Adrenal gland (tissue), 12 donors: ENCODE results near the gene NRSN2. TPM values are rescaled to one million over a fixed set of nuclear protein-coding genes. Genes with fewer than 3 reads are reported as not detected.

ENCODE experiments used
- DNase-seq, 7 donors: peaks; one replicate each; pipeline ENCODE4 v3.0.0-alpha.2; 2019 to 2020
- H3K27ac ChIP-seq, 5 donors: fragments of 200-600 bp; sonication (generic) in 4 of 5; 1 replicate in 3 of 5; 2 replicates in 2 of 5; pipeline versions ENCODE4 v1.5.1 to v1.8.0; 2016 to 2020; ENCODE audit warnings: mild to moderate bottlenecking in 1 of 5
- H3K27me3 ChIP-seq: fragments of 200-600 bp; 2 replicates; pipeline ENCODE4 v1.8.0; 2021
- H3K36me3 ChIP-seq, 2 donors: fragments of 200-600 bp; replicated peaks in 1 of 2; 1 replicate in 1 of 2; 2 replicates in 1 of 2; pipeline versions ENCODE4 v1.5.1 to v1.8.0; 2018 to 2022
- H3K4me1 ChIP-seq, 2 donors: fragments of 200-600 bp; replicated peaks in 1 of 2; 1 replicate in 1 of 2; 2 replicates in 1 of 2; pipeline versions ENCODE4 v1.5.1 to v1.8.0; 2018 to 2021
- H3K4me3 ChIP-seq, 4 donors: fragments of 200-600 bp; sonication (generic) in 3 of 4; one replicate each; pipeline ENCODE4 v1.5.1; 2016 to 2018
- H3K9me3 ChIP-seq, 3 donors: fragments of 200-600 bp; sonication (generic) in 1 of 3; replicated peaks in 1 of 3; 1 replicate in 2 of 3; 2 replicates in 1 of 3; pipeline versions ENCODE4 v1.5.1 to v1.8.0; 2016 to 2021
- POLR2A ChIP-seq, 2 donors: fragments of 450-650 bp; IDR thresholded peaks; one replicate each; pipeline ENCODE4 v1.6.1; 2017; ENCODE audit warnings: antibody characterized with exemption in 2 of 2, mild to moderate bottlenecking in 2 of 2, moderate library complexity in 1 of 2
- WGBS, 4 donors: extraction: QIAGEN DNeasy Blood & Tissue Kit in 2 of 4; methylation state at CpG; one replicate each; pipeline versions ENCODE4 v1.1.5 to v1.1.7; 2013 to 2017; 5-methylcytosine and 5-hydroxymethylcytosine counted together
- intact Hi-C, 2 donors: fragments of 100-400 bp; cut with DNase I; formaldehyde crosslinking; loops; one replicate each; pipeline versions ENCODE4 v1.14.1 to v1.15.0; 2022 to 2023
- polyA plus RNA-seq, 3 donors: library from polyadenylated mRNA; stranded (reverse); fragments of 200-250 nt in 2 of 3; fragments of 350-450 nt in 1 of 3; fragmentation: Illumina TruSeq in 1 of 3; extraction: RNeasy Lipid Tissue Mini Kit (QIAGEN cat#74804) in 1 of 3; gene quantifications; one replicate each; pipeline ENCODE4 v1.2.3, GENCODE V29; 2013 to 2014
- total RNA-seq, 9 donors: library from RNA; depleted of rRNA in 4 of 9; stranded (reverse); fragments of >200 nt in 4 of 9; fragments of 120-200 nt in 1 of 9; fragmentation: NEBNext Ultra II Directional in 1 of 9; extraction: Animal tissue kit (Norgen Biotek cat#: 25700) in 1 of 9; gene quantifications; one replicate each; pipeline versions ENCODE4 v1.1.0 to v1.2.4, GENCODE V29; 2013 to 2023
- TF ChIP-seq, protein P1 (sequence below), 6 experiments: fragments of 450-650 bp in 4 of 6; fragments of 200-600 bp in 2 of 6; sonication (generic) in 1 of 6; IDR thresholded peaks; 1 replicate in 5 of 6; 2 replicates in 1 of 6; pipeline versions ENCODE4 v1.5.1 to v1.8.0; 2016 to 2021; ENCODE audit warnings: antibody characterized with exemption in 6 of 6, mild to moderate bottlenecking in 2 of 6, moderate library complexity in 1 of 6
- donor health status: healthy with polysubstance abuse.
- donor health status: Bipolar disorder and iron deficiency.
- donor health status: DM: yes; HTN: yes; CAD: no.
- donor health status: DM: no; HTN: no; CAD: no.
- donor health status: DM: no; HTN: no; CAD: no.
- donor health status: DM: yes; HTN: yes; CAD: no.

Gene NRSN2
- total and polyA plus RNA-seq, 12 donors = 33.7 to 263 (median 82.1) TPM

DNA sequence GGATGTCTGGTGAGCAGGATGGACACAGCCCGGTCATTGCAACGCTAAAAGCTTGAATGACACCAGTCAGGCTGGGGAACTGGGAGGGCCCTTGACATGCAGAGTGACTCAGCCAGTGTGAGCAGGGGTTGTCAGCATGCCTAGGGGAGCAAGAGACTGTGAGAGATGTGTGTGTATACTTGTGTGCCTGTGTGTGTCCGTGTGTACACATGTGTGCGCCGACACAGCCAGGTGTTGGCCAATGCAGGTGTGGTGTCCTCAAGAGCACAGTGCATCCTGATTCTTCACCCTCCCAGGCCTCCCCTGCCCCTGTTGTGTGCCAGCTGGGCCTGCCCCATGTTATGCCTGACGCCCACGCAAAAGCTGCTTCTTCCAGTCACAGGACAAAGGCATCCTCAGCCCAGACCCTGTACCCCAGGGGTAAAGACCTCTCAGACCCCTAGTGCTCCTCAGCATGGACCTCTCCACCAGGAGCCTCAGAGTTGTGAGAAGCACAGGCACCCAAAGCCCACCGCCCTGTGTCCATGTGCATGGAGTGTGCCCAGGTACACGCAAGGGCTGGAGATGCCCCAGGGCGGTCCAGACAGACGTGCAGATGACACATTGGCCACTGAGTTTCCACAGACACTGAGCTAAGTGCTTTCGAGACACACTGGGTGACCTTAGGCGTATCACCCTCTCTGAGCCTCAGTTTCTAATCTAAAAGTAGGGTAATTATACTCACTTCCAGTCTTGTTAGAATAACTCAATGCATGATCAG is 16.6 kb downstream of the NRSN2 start:
- Histone ChIP-seq H3K27me3 (no peaks in the 10 kb centered on the region), H3K27ac (no peak overlapping the region), H3K9me3 (no peaks in the 10 kb centered on the region), H3K4me3 (no peak overlapping the region), H3K36me3 (no peaks in the 10 kb centered on the region), H3K4me1 (peaks cover 0 to 6% of the 10 kb centered on the region in 2 donors)
- peak in 1 of 7 donors; percentile 20 for DNase-seq
- 77 to 90% (median 86%) methylated on average over 8 to 13 of the region's 13 CpGs for WGBS, 4 donors
- TF ChIP-seq POLR2A (IDR thresholded peaks at IDR 0.05) = no peak
- TF ChIP-seq, protein P1, sequence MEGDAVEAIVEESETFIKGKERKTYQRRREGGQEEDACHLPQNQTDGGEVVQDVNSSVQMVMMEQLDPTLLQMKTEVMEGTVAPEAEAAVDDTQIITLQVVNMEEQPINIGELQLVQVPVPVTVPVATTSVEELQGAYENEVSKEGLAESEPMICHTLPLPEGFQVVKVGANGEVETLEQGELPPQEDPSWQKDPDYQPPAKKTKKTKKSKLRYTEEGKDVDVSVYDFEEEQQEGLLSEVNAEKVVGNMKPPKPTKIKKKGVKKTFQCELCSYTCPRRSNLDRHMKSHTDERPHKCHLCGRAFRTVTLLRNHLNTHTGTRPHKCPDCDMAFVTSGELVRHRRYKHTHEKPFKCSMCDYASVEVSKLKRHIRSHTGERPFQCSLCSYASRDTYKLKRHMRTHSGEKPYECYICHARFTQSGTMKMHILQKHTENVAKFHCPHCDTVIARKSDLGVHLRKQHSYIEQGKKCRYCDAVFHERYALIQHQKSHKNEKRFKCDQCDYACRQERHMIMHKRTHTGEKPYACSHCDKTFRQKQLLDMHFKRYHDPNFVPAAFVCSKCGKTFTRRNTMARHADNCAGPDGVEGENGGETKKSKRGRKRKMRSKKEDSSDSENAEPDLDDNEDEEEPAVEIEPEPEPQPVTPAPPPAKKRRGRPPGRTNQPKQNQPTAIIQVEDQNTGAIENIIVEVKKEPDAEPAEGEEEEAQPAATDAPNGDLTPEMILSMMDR (IDR thresholded peaks at IDR 0.05) = no peak
- intact Hi-C loops = loop anchor here (5.0 kb wide), 2 partner anchors 69 to 104 kb away; no protein-coding TSS in a partner anchor

DNA sequence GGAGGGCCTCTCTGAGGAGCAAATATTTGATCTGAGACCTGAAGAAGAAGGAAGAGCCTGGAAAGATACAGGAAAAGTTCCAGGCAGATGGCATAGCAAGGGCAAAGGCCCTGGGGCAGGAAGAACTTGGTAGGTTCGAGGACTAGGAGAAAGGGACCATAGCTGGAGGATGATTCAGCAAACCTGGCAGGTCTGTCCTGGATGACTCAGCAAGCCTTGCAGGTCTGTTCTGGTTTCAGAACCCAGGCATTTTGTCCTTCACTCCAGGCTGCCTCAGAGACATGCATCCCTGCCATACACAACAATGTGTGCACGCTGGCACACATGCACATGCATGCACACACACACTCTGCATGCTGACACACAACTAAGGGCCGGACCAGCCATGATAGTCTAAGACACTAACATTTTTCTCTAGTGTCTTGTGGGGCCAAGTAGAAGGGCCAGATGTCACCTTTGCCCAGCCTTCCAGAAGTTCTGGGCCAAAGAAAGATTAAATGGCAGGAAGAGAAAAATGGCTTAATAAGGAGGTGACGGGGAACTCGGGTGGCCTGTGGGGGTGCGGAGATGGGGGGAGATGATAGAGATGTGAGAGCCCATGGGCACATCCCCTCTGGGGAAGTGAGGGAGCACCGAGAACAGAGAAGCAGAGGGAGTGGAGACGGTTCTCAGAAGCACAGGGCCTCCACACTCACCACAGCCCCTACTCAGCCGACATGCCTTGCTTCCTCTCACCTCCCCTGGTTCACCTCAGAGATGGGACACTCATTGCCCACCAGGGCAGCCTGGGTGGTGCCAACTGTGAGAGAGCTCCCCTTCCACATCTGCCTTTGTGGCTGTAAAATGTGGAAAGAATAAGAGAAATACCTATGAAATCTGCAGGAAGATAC is 18.2 kb downstream of the NRSN2 start:
- Histone ChIP-seq H3K36me3 (no peaks in the 10 kb centered on the region), H3K27me3 (no peaks in the 10 kb centered on the region), H3K4me1 (peaks cover 0 to 6% of the 10 kb centered on the region in 2 donors), H3K9me3 (no peaks in the 10 kb centered on the region), H3K27ac (peak overlapping the region in 1 of 5 donors; percentile 4), H3K4me3 (no peak overlapping the region)
- WGBS, 4 donors = 67 to 76% (median 74%) methylated on average over 9 of the region's 9 CpGs
- intact Hi-C loops = loop anchor here (5.0 kb wide), 2 partner anchors 67 to 102 kb away; no protein-coding TSS in a partner anchor
- DNase-seq = peak in 6 of 7 donors; percentile 57 to 73 (median 70)
- TF ChIP-seq, protein P1 (IDR thresholded peaks at IDR 0.05) = no peak
- no peak for TF ChIP-seq POLR2A (IDR thresholded peaks at IDR 0.05)

DNA sequence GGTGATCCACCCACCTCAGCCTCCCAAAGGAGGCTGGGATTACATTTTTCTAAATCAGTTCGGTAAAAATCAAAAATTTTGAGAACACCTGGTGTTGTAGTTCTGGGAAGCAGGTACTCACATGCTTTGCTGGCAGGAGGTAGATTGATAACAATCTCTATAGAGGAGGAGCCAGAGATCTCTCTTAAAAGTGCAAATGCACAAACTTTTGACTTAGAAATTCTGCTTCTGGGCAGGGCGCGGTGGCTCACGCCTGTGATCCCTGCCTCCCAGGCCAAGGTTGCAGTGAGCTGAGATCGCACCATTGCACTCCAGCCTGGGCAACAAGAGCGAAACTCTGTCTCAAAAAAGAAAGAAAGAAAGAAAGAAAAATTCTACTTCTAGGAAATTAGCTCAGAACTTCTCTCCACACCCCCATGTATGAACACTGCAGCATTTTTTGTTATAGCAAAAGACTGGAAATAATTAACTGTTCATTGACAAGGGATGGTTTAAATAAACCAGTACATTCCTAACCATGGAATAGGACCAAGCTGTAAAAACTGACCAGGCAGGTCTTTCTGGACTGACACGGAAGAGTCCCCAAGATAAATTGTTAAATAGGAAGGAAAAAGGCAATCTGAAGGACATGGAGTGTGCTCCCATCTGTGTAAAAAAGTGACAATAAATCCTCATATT is 19.3 kb downstream of the NRSN2 start:
- no peak overlapping the region for H3K4me3 ChIP-seq
- no peaks in the 10 kb centered on the region for H3K9me3 ChIP-seq
- intact Hi-C loops = no loop called here
- no peaks in the 10 kb centered on the region for H3K27me3 ChIP-seq
- peak overlapping the region in 1 of 5 donors; percentile 2 for H3K27ac ChIP-seq
- no peak for TF ChIP-seq POLR2A (IDR thresholded peaks at IDR 0.05)
- TF ChIP-seq, protein P1 (IDR thresholded peaks at IDR 0.05) = no peak
- peaks cover 2 to 9% of the 10 kb centered on the region in 2 donors for H3K4me1 ChIP-seq
- WGBS, 4 donors = 58 to 73% (median 65%) methylated on average over 7 of the region's 7 CpGs
- peak in 1 of 7 donors; percentile 42 for DNase-seq
- no peaks in the 10 kb centered on the region for H3K36me3 ChIP-seq
